Body of pancreas (tissue), 4 donors: ENCODE measurements around the gene CLCF1.

Experiments used
- POLR2A ChIP-seq, 3 donors: fragments of 450-650 bp; IDR thresholded peaks; one replicate each; pipeline ENCODE4 v1.6.1; 2016; ENCODE audit warnings: antibody characterized with exemption in 3 of 3, mild to moderate bottlenecking in 2 of 3
- TF ChIP-seq, protein P1 (sequence below), 7 experiments: fragments of 450-650 bp in 4 of 7; fragments of 200-600 bp in 3 of 7; sonication (generic) in 3 of 7; IDR thresholded peaks; one replicate each; pipeline ENCODE4 v1.5.1; 2016 to 2019; ENCODE audit warnings: antibody characterized with exemption in 7 of 7

DNA sequence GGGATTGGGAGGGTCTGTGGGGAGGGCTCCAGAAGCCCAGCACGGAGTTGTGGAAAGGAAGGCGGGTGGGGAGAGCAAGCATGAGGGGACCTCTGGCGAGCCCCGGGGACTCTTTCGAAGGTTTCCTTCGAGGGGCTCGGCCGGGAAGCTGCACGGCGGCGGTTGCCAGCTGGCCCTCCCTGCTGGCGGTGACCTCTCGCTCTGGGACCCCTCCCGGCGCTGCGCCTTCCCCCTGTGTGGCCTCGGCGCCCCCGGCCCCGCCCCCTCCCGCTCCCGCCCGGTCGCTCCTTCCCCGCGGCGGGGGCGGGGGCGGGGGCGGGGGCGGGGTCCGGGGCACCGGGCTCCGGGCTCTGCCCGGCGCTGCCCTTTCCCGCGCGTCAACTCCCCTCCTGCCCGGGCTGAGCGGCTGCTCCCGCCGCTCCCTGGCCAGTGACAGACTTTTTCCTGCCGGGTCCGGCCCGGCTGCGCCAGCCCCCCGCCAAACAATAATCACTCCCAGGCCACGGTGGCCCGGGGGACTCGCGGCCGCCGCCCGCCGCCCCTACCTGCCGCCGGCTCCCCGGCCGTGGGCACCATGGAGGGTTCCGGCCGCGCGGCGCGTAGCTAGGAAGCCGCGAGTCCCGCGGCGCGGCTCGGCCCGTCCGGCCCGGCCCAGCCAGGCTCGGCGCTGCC lies 941 bp downstream of the CLCF1 start:
- TF ChIP-seq, protein P1, sequence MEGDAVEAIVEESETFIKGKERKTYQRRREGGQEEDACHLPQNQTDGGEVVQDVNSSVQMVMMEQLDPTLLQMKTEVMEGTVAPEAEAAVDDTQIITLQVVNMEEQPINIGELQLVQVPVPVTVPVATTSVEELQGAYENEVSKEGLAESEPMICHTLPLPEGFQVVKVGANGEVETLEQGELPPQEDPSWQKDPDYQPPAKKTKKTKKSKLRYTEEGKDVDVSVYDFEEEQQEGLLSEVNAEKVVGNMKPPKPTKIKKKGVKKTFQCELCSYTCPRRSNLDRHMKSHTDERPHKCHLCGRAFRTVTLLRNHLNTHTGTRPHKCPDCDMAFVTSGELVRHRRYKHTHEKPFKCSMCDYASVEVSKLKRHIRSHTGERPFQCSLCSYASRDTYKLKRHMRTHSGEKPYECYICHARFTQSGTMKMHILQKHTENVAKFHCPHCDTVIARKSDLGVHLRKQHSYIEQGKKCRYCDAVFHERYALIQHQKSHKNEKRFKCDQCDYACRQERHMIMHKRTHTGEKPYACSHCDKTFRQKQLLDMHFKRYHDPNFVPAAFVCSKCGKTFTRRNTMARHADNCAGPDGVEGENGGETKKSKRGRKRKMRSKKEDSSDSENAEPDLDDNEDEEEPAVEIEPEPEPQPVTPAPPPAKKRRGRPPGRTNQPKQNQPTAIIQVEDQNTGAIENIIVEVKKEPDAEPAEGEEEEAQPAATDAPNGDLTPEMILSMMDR (IDR thresholded peaks at IDR 0.05) = no peak
- peak in 1 of 3 donors; percentile 27 for TF ChIP-seq POLR2A (IDR thresholded peaks at IDR 0.05)
